RPMI8226 (cell line): ENCODE results near the gene JOSD2.
"Not testable (repeated sequence)": the region's sequence is repeated elsewhere in the genome, so short reads cannot be mapped to it uniquely, and the experiment has no call there.

Experiments used
- DNase-seq: peaks from one replicate; pipeline ENCODE4 v3.0.0-alpha.2; 2015

JOSD2 gene

GRCh38 chr19:50475101-50475568 is 35.9 kb downstream of the JOSD2 start:
- no peak for DNase-seq

GRCh38 chr19:50473336-50473735 is 37.7 kb downstream of the JOSD2 start:
- DNase-seq, result not testable (repeated sequence)

GRCh38 chr19:50468818-50469217 is 42.2 kb downstream of the JOSD2 start:
- no peak for DNase-seq

GRCh38 chr19:50467566-50467965 is 43.4 kb downstream of the JOSD2 start:
- no peak for DNase-seq

- DNase-seq, result no peak
These were observed 44.3 kb downstream of the JOSD2 start for GRCh38 chr19:50466706-50467039.

- peak; percentile 97 for DNase-seq
These were observed 44.8 kb downstream of the JOSD2 start for GRCh38 chr19:50465986-50466705.

- no peak for DNase-seq
These were observed 46.0 kb downstream of the JOSD2 start for GRCh38 chr19:50465000-50465399.

- no peak for DNase-seq
These were observed 46.6 kb downstream of the JOSD2 start for GRCh38 chr19:50464348-50464747.

GRCh38 chr19:50462970-50463369 is 48.0 kb downstream of the JOSD2 start:
- DNase-seq, result no peak

- peak; percentile 76 for DNase-seq
These were observed 49.7 kb downstream of the JOSD2 start for GRCh38 chr19:50461066-50461875.

- DNase-seq, result peak; percentile 75
These were observed 50.7 kb downstream of the JOSD2 start for GRCh38 chr19:50460161-50460765.

GRCh38 chr19:50459638-50460037 is 51.4 kb downstream of the JOSD2 start:
- DNase-seq, result no peak

GRCh38 chr19:50459067-50459456 is 51.9 kb downstream of the JOSD2 start:
- no peak for DNase-seq

- DNase-seq, result no peak
These were observed 52.5 kb downstream of the JOSD2 start for GRCh38 chr19:50458396-50459066.

GRCh38 chr19:50457300-50457699 is 53.7 kb downstream of the JOSD2 start:
- DNase-seq, result no peak
